OCI-LY7 (cell line): ENCODE data around the gene TMEM54. TPM values are rescaled to one million over a fixed set of nuclear protein-coding genes. Genes with fewer than 3 reads are reported as not detected.

Source experiments
- BruUV-seq: library from RNA; stranded (reverse); fragments of 400-500 nt; replicated peaks from 2 replicates; lab custom pipeline; 2021; lab: Mats Ljungman, UMichigan
- CTCF ChIA-PET: fragments of 300-600 bp; sonication (Branson Sonifier 250); formaldehyde crosslinking; loops from one replicate; lab custom pipeline; 2022; ENCODE audit warnings: antibody characterized with exemption; ENCODE audit not compliant: unreplicated experiment; lab: Charles Lee
- POLR2A ChIA-PET: fragments of 300-600 bp; sonication (Branson Sonifier 250); formaldehyde crosslinking; loops from one replicate; lab custom pipeline; 2022; ENCODE audit warnings: antibody characterized with exemption; lab: Charles Lee
- DNase-seq: peaks from one replicate; pipeline ENCODE4 v3.0.0-alpha.2; 2015; ENCODE audit warnings: low spot score
- H2AFZ ChIP-seq: fragments of 200-600 bp; sonication (generic), shearing (Covaris generic); 2 replicates; pipeline ENCODE4 v1.6.1; 2014; ENCODE audit warnings: mild to moderate bottlenecking, antibody characterized with exemption, low read length, moderate library complexity
- H3K27ac ChIP-seq: fragments of 200-600 bp; sonication (generic); 2 replicates; pipeline ENCODE4 v1.5.1; 2014; ENCODE audit warnings: mixed run types, low read depth, mild to moderate bottlenecking, moderate library complexity, low read length, inconsistent platforms; ENCODE audit not compliant: poor library complexity, severe bottlenecking
- H3K36me3 ChIP-seq: fragments of 200-600 bp; sonication (generic); 2 replicates; pipeline ENCODE4 v1.6.1; 2014; ENCODE audit warnings: mild to moderate bottlenecking, antibody characterized with exemption, low read length, moderate library complexity, mixed read lengths; ENCODE audit not compliant: insufficient read depth
- H3K4me1 ChIP-seq: fragments of 200-600 bp; sonication (generic); 2 replicates; pipeline ENCODE4 v1.5.1; 2014; ENCODE audit warnings: mild to moderate bottlenecking, low read length; ENCODE audit not compliant: insufficient read depth, poor library complexity, severe bottlenecking
- H3K4me2 ChIP-seq: fragments of 200-600 bp; sonication (generic); 2 replicates; pipeline ENCODE4 v1.6.1; 2014; ENCODE audit warnings: mild to moderate bottlenecking, low read length
- H3K4me3 ChIP-seq: fragments of 200-600 bp; sonication (generic); 2 replicates; pipeline ENCODE4 v1.5.1; 2014; ENCODE audit warnings: mild to moderate bottlenecking, low read depth, low read length; ENCODE audit not compliant: poor library complexity, severe bottlenecking
- H3K79me2 ChIP-seq: fragments of 200-600 bp; sonication (generic); 2 replicates; pipeline ENCODE4 v1.6.1; 2016; ENCODE audit warnings: low read depth, mild to moderate bottlenecking, low read length, moderate library complexity, mixed read lengths; ENCODE audit not compliant: insufficient read depth
- H3K9me2 ChIP-seq: fragments of 200-600 bp; sonication (generic); 2 replicates; pipeline ENCODE4 v1.6.1; 2016; ENCODE audit warnings: mild to moderate bottlenecking, low read length, mixed read lengths; ENCODE audit not compliant: insufficient read depth
- H3K9me3 ChIP-seq: fragments of 200-600 bp; sonication (generic); 2 replicates; pipeline ENCODE4 v1.6.1; 2014; ENCODE audit warnings: mild to moderate bottlenecking, mixed run types, low read length, mixed read lengths
- H4K20me1 ChIP-seq: fragments of 200-600 bp; sonication (generic); 2 replicates; pipeline ENCODE4 v1.6.1; 2014; ENCODE audit warnings: mild to moderate bottlenecking, antibody characterized with exemption, low read length, moderate library complexity, mixed read lengths; ENCODE audit not compliant: insufficient read depth
- EZH2phosphoT487 ChIP-seq: fragments of 200-600 bp; sonication (generic); IDR thresholded peaks from 2 replicates; pipeline ENCODE4 v1.6.1; 2018; ENCODE audit warnings: low read depth, borderline replicate concordance, mild to moderate bottlenecking, mixed run types, antibody characterized with exemption, low read length, moderate library complexity, mixed read lengths
- intact Hi-C: fragments of 100-400 bp; cut with micrococcal nuclease; formaldehyde crosslinking; loops from one replicate; pipeline ENCODE4 v1.10.0; 2022; ENCODE audit not compliant: unreplicated experiment
- total RNA-seq, 2 experiments: library from RNA; depleted of rRNA in 1 of 2; stranded (reverse); fragments of >200 nt in 1 of 2; shearing (Covaris generic) in 1 of 2; gene quantifications; 2 replicates each; pipeline ENCODE4 v1.2.3, GENCODE V29; 2014 to 2022
- TF ChIP-seq, protein P1 (sequence below): fragments of 200-600 bp; sonication (generic); conservative IDR thresholded peaks from 2 replicates; pipeline ENCODE4 v1.5.1; 2014; ENCODE audit warnings: mild to moderate bottlenecking, antibody characterized with exemption, low read length, moderate library complexity, mixed read lengths

Gene TMEM54
- total RNA-seq, 2 experiments from 2014 or later, result 0.93 to 3.1 TPM

DNA sequence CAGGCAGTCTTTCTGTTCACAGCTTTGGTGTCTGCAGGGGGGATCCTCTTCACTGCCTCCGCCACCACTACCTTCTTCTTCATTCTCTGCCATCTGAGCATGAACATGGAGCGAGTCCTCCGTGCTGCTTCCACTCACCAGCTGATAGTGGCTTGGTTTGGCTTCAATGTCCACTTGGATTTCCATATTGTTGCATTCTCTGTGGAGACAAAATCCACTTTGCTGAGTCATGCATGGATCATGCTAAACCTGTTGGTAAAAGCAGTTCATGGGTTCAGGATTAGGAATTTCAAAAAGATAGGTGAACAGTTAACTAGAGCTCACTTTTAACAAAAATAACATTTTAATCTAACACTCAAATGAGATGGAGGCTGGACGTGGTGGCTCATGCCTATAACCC, 35.9 kb upstream of the TMEM54 start:
- no peaks in the 10 kb centered on the region for H3K9me2 ChIP-seq
- no peak overlapping the region for H3K4me3 ChIP-seq
- H2AFZ ChIP-seq, result no peak overlapping the region
- peaks cover 5% of the 10 kb centered on the region for H3K4me1 ChIP-seq
- no peaks in the 10 kb centered on the region for H3K9me3 ChIP-seq
- ChIA-PET CTCF (no interaction called here), POLR2A (interaction anchor here (0.6 to 1.3 kb wide), 5 partner anchors 9 to 152 kb away, joined by 3 to 4 read pairs (median 3); no protein-coding TSS in a partner anchor)
- H3K36me3 ChIP-seq, result peaks cover 88% of the 10 kb centered on the region
- no peaks in the 10 kb centered on the region for H3K79me2 ChIP-seq
- intact Hi-C loops, result no loop called here
- no peak overlapping the region for H3K4me2 ChIP-seq
- BruUV-seq, result no TSS peak
- TF ChIP-seq, protein P1, sequence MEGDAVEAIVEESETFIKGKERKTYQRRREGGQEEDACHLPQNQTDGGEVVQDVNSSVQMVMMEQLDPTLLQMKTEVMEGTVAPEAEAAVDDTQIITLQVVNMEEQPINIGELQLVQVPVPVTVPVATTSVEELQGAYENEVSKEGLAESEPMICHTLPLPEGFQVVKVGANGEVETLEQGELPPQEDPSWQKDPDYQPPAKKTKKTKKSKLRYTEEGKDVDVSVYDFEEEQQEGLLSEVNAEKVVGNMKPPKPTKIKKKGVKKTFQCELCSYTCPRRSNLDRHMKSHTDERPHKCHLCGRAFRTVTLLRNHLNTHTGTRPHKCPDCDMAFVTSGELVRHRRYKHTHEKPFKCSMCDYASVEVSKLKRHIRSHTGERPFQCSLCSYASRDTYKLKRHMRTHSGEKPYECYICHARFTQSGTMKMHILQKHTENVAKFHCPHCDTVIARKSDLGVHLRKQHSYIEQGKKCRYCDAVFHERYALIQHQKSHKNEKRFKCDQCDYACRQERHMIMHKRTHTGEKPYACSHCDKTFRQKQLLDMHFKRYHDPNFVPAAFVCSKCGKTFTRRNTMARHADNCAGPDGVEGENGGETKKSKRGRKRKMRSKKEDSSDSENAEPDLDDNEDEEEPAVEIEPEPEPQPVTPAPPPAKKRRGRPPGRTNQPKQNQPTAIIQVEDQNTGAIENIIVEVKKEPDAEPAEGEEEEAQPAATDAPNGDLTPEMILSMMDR, result no peak
- TF ChIP-seq EZH2phosphoT487, result no peak
- no peaks in the 10 kb centered on the region for H4K20me1 ChIP-seq
- H3K27ac ChIP-seq, result no peak overlapping the region
- DNase-seq, result no peak

DNA sequence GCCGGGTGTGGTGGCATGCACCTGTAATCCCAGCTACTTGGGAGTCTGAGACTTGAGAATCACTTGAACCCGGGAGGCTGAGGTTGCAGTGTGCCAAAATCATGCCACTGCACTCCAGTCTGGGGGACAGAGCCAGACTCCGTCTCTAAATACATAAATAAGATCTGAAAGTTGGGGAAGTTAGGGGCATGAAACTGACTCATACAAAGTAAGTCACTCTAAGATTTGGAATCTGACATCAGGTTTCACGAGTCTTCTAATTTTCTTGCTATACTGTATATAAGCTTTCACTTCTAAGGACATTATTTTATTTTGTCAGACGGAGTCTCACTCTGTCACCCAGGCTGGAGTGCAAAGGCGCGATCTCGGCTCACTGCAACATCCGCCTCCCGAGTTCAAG, 33.3 kb upstream of the TMEM54 start:
- Histone ChIP-seq H3K27ac (no peak overlapping the region), H2AFZ (no peak overlapping the region), H3K79me2 (no peaks in the 10 kb centered on the region), H3K4me1 (peaks cover 5% of the 10 kb centered on the region), H3K9me2 (no peaks in the 10 kb centered on the region), H3K4me2 (no peak overlapping the region), H3K36me3 (peaks cover 64% of the 10 kb centered on the region), H4K20me1 (no peaks in the 10 kb centered on the region), H3K4me3 (no peak overlapping the region), H3K9me3 (no peaks in the 10 kb centered on the region)
- ChIA-PET CTCF (no interaction called here), POLR2A (no interaction called here)
- intact Hi-C loops, result no loop called here
- TF ChIP-seq EZH2phosphoT487, result no peak
- TF ChIP-seq, protein P1, result no peak
- DNase-seq, result no peak
- no TSS peak for BruUV-seq

DNA sequence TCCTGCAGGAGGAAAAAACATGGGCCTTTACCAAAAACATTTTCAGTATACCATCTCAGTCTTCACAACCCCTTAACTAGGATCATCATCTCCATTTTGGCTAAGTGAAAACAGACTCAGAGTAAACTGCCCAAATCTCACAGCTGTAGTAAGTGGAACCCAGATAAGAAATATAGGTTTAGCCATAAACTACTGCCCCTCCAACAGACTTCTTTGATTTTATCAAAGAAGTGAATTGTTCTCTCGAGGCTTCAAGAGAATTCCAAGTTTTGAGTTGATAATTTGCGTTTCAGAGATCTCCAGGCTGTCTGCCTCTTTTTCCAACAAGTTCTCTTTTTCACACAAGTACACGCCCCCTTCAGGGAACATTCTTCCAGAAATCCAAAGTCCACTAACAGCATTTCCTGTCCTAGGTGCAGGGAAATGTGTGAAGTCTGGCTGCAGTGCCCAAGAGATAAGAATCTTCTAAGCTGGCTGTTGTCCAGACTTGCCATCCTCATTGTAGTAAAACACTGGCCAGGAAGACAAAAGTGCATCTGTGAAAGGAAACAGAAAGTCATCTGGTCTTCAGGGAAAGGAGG, 32.6 kb upstream of the TMEM54 start:
- TF ChIP-seq EZH2phosphoT487, result no peak
- DNase-seq, result no peak
- H3K79me2 ChIP-seq, result no peaks in the 10 kb centered on the region
- peaks cover 5% of the 10 kb centered on the region for H3K4me1 ChIP-seq
- no peaks in the 10 kb centered on the region for H3K9me3 ChIP-seq
- no peak overlapping the region for H2AFZ ChIP-seq
- no peaks in the 10 kb centered on the region for H3K9me2 ChIP-seq
- intact Hi-C loops, result loop anchor here (1.0 to 2.0 kb wide), 3 partner anchors 73 to 152 kb away; no protein-coding TSS in a partner anchor
- H3K4me3 ChIP-seq, result no peak overlapping the region
- POLR2A ChIA-PET, result no interaction called here
- no TSS peak for BruUV-seq
- H3K27ac ChIP-seq, result no peak overlapping the region
- H3K36me3 ChIP-seq, result peaks cover 56% of the 10 kb centered on the region
- no peak overlapping the region for H3K4me2 ChIP-seq
- CTCF ChIA-PET, result no interaction called here
- H4K20me1 ChIP-seq, result no peaks in the 10 kb centered on the region
